ENCODE measurements around the gene RRAS2.

RRAS2 gene

DNA sequence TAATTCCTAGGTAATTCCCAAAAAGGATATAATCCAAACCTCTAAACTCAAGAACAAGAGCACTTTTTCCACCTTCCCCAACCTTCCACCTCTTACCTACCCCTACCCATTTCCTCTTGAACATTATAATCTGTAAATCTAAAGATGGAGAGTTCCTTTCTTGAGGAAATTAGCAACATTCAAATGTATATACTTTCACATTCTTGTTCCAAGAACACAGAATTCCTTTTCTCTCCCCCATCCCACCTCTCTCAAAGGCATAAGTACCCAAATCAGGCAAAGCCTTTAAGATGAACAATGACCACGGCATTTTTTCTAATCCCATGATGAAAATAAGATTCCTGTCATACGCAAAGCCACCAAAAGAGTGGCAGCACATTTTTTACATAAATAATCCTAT is 18.3 kb downstream of the RRAS2 start:
- TF ChIP-seq, protein P1, sequence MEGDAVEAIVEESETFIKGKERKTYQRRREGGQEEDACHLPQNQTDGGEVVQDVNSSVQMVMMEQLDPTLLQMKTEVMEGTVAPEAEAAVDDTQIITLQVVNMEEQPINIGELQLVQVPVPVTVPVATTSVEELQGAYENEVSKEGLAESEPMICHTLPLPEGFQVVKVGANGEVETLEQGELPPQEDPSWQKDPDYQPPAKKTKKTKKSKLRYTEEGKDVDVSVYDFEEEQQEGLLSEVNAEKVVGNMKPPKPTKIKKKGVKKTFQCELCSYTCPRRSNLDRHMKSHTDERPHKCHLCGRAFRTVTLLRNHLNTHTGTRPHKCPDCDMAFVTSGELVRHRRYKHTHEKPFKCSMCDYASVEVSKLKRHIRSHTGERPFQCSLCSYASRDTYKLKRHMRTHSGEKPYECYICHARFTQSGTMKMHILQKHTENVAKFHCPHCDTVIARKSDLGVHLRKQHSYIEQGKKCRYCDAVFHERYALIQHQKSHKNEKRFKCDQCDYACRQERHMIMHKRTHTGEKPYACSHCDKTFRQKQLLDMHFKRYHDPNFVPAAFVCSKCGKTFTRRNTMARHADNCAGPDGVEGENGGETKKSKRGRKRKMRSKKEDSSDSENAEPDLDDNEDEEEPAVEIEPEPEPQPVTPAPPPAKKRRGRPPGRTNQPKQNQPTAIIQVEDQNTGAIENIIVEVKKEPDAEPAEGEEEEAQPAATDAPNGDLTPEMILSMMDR (IDR thresholded peaks at IDR 0.05; ENCODE audit: low read depth, low read length, missing control alignments): no peak
- peak overlapping the region; percentile 26; the same call in 1 of the 2 replicates for H3K4me3 ChIP-seq (ENCODE audit: low read depth, low read length)
- no peak for DNase-seq (ENCODE audit: low read depth)

DNA sequence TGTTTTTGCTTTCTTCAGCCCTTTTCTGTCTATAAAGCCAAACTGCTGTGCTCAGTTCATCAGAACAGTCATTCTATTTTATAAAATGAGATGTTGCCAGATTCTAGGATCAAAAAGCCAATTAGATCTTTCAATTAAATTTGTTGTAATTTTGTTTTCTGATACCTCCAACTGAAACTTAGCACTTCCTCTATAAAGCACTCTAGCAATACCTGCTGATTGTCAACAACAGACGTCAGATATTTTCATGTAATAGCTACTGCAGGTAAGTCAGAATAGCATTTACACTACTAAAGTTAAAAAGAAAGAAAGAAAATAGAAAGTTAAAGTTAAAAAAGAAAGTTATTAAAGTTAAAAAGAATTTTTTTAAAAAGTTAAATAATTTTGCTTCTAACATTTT is 19.6 kb downstream of the RRAS2 start:
- no peak for DNase-seq (ENCODE audit: low read depth)
- H3K4me3 ChIP-seq (ENCODE audit: low read depth, low read length): no peak overlapping the region
- TF ChIP-seq, protein P1 (IDR thresholded peaks at IDR 0.05; ENCODE audit: low read depth, low read length, missing control alignments): no peak

DNA sequence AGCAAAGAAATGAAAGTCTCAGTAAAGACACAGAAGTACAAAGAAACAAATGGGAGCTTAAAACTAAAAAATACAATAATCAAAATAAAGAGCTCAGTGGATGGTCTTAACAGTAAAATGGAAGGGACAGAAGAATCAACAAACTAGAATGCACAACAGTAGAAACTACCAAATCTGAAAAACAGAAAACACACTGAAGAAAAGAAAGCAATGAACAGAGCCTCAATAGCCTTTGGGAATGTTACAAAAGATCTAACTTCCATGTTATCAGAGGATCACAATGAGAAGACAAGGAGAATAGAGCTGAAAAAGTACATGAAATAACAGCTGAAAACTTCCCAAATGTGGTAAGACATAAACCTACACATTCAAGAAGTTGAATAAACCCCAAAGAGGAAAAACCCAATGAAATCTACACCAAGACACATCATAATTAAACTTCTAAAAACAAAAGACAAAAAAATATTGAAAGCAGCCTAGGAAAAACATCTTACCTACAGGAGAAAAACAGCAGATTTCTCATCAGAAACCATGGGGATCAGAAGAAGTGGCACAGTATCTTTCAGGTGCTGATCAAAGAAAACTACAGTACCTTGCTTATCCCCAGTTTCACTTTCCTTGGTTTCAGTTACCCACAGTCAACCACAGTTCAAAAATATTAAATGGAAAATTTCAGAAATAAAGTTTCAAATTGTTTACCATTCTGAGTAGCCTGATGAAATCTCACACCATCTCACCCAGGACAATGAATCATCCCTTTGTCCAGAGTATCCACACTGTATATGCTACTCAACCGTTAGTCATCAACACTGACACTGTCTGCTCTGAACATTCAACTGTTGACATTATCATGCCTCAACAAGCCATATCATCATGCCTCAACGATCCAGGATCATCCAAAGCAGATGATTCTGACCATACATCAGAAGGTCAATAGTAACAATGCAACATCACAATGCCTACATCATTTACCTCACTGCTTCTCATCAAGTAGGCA is 22.2 kb downstream of the RRAS2 start:
- H3K4me3 ChIP-seq (ENCODE audit: low read depth, low read length): no peak overlapping the region
- TF ChIP-seq, protein P1 (IDR thresholded peaks at IDR 0.05; ENCODE audit: low read depth, low read length, missing control alignments): no peak
- DNase-seq (ENCODE audit: low read depth): no peak

GRCh38 chr11:14335712-14336111 is 23.3 kb downstream of the RRAS2 start:
- TF ChIP-seq, protein P1 (IDR thresholded peaks at IDR 0.05; ENCODE audit: low read depth, low read length, missing control alignments): no peak
- H3K4me3 ChIP-seq (ENCODE audit: low read depth, low read length): no peak overlapping the region
- no peak for DNase-seq (ENCODE audit: low read depth)

GRCh38 chr11:14334893-14335292 is 24.1 kb downstream of the RRAS2 start:
- DNase-seq (ENCODE audit: low read depth): no peak
- H3K4me3 ChIP-seq (ENCODE audit: low read depth, low read length): peak overlapping the region; percentile 12; the same call in 1 of the 2 replicates
- TF ChIP-seq, protein P1 (IDR thresholded peaks at IDR 0.05; ENCODE audit: low read depth, low read length, missing control alignments): no peak

DNA sequence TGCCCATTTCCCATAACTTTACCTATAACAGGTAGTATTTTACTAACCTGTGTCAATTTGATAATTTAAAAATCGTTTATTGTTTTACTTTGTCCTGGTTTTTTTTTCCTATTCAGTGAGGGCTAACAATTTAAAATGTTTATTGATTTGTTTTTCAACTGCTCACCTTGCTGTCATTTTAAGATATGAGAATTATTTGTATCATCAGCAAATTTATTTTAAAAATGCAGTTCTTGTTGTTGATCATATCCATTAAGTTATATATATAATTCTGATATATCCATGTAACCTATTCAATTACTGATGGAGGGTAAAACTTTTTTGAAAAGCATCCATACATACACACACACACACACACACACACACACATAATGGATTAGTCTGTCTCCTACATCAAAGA is 24.8 kb downstream of the RRAS2 start:
- TF ChIP-seq, protein P1 (IDR thresholded peaks at IDR 0.05; ENCODE audit: low read depth, low read length, missing control alignments): no peak
- no peak for DNase-seq (ENCODE audit: low read depth)
- peak overlapping the region; percentile 12; the same call in 1 of the 2 replicates for H3K4me3 ChIP-seq (ENCODE audit: low read depth, low read length)

All from GM12864 (cell line).